Ovary (tissue), 10 donors: ENCODE measurements around the gene HBB. TPM values are rescaled to one million over a fixed set of nuclear protein-coding genes. Genes with fewer than 3 reads are reported as not detected.

Experiments
- DNase-seq, 5 donors: peaks; one replicate each; pipeline ENCODE4 v3.0.0-alpha.2; 2019 to 2020
- H3K27ac ChIP-seq, 2 donors: fragments of 200-600 bp; one replicate each; pipeline versions ENCODE4 v1.5.1 to v1.8.0; 2019 to 2022
- H3K27me3 ChIP-seq: fragments of 200-600 bp; one replicate; pipeline ENCODE4 v1.8.0; 2022
- H3K36me3 ChIP-seq: fragments of 200-600 bp; sonication (generic); one replicate; pipeline ENCODE4 v1.5.1; 2019
- H3K4me1 ChIP-seq: one replicate; pipeline ENCODE4 v1.8.1; 2013; ENCODE audit warnings: mild to moderate bottlenecking, moderate library complexity; ENCODE audit not compliant: insufficient read depth
- H3K4me3 ChIP-seq: fragments of 200-600 bp; sonication (generic); one replicate; pipeline ENCODE4 v1.5.1; 2017
- H3K9me3 ChIP-seq, 2 donors: fragments of 200-600 bp in 1 of 2; sonication (generic) in 1 of 2; one replicate each; pipeline versions ENCODE4 v1.5.1 to v1.8.1; 2013 to 2019; ENCODE audit warnings: mild to moderate bottlenecking in 1 of 2, moderate library complexity in 1 of 2
- CTCF ChIP-seq, 3 donors: fragments of 450-650 bp in 2 of 3; fragments of 200-600 bp in 1 of 3; IDR thresholded peaks; one replicate each; pipeline versions ENCODE4 v1.5.1 to v1.8.0; 2016 to 2022; ENCODE audit warnings: antibody characterized with exemption in 3 of 3, mild to moderate bottlenecking in 1 of 3
- EP300 ChIP-seq: sonication (generic); formaldehyde crosslinking; IDR thresholded peaks from one replicate; pipeline ENCODE4 v1.6.1; 2017; ENCODE audit warnings: antibody characterized with exemption
- POLR2A ChIP-seq: fragments of 450-650 bp; IDR thresholded peaks from one replicate; pipeline ENCODE4 v1.6.1; 2017; ENCODE audit warnings: antibody characterized with exemption, mild to moderate bottlenecking, moderate library complexity
- WGBS, 3 donors: extraction: QIAGEN DNeasy Blood & Tissue Kit in 1 of 3; methylation state at CpG; one replicate each; pipeline versions ENCODE4 v1.1.5 to v1.1.7; 2013 to 2017; 5-methylcytosine and 5-hydroxymethylcytosine counted together
- intact Hi-C, 4 donors: fragments of 100-400 bp; cut with DNase I; formaldehyde crosslinking; loops; one replicate each; pipeline versions ENCODE4 v1.11.0 to v1.15.1; 2022 to 2023
- long read RNA-seq, 3 donors: library from polyadenylated mRNA in 2 of 3; unstranded in 2 of 3; transcript quantifications; one replicate each; pipeline ENCODE4 v2.0.0 and lab custom pipeline, GENCODE V29; 2021 to 2026
- polyA plus RNA-seq, 2 donors: library from polyadenylated mRNA; stranded (reverse); fragments of 200-250 nt in 1 of 2; fragments of 350-450 nt in 1 of 2; fragmentation: Illumina TruSeq in 1 of 2; extraction: RNeasy Lipid Tissue Mini Kit (QIAGEN cat#74804) in 1 of 2; gene quantifications; one replicate each; pipeline ENCODE4 v1.2.3, GENCODE V29; 2013 to 2014
- total RNA-seq, 7 donors: library from RNA; depleted of rRNA in 2 of 7; stranded (reverse); fragments of >200 nt in 2 of 7; fragmentation: NEBNext Ultra II Directional in 3 of 7; extraction: Animal tissue kit (Norgen Biotek cat#: 25700) in 3 of 7; gene quantifications; one replicate each; pipeline versions ENCODE4 v1.1.0 to v1.2.4, GENCODE V29; 2016 to 2023
- donor health status: DM: no; HTN: no; CAD: no; lungs with moderate emphysema.
- donor health status: DM: no; HTN: no; CAD: no.
- donor health status: Bipolar disorder and iron deficiency.
- donor health status: DM: yes; HTN: yes; CAD: no.
- donor health status: DM: no; HTN: no; CAD: no.
- donor health status: DM: yes; HTN: yes; CAD: no.

HBB gene
- total RNA-seq (100 to 1,000 TPM in 4 of 7 donors, 10 to 100 TPM in 2, 1 to 10 TPM in 1; 9.1 to 393 (median 118) TPM), polyA plus RNA-seq (100 to 1,000 TPM in 1 of 2 donors, 10 to 100 TPM in 1; 24.7 to 211 TPM)
- long read RNA-seq, donor 1, result 0 reads
- long read RNA-seq, donor 2, transcript HBB-201 (3 exons, 628 nt), result major isoform, 27 of 30 reads
- long read RNA-seq, donor 2, partial matches to known transcripts, result 0 of 30 reads
- long read RNA-seq, donor 2, other reads (novel, unspliced or antisense), result 0 of 30 reads
- long read RNA-seq, donor 3, partial matches to known transcripts, result 0 of 2 reads
- long read RNA-seq, donor 3, other reads (novel, unspliced or antisense), result 0 of 2 reads

DNA sequence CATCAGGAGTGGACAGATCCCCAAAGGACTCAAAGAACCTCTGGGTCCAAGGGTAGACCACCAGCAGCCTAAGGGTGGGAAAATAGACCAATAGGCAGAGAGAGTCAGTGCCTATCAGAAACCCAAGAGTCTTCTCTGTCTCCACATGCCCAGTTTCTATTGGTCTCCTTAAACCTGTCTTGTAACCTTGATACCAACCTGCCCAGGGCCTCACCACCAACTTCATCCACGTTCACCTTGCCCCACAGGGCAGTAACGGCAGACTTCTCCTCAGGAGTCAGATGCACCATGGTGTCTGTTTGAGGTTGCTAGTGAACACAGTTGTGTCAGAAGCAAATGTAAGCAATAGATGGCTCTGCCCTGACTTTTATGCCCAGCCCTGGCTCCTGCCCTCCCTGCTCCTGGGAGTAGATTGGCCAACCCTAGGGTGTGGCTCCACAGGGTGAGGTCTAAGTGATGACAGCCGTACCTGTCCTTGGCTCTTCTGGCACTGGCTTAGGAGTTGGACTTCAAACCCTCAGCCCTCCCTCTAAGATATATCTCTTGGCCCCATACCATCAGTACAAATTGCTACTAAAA, at the start of gene HBB:
Gene HBB (minus strand): TSS at position 340 of the 579 bp plus-strand sequence. CDS start 50 bp downstream, at position 290.
- H3K9me3 ChIP-seq, result no peaks in the 10 kb centered on the region
- 63 to 73% (median 70%) methylated on average over 3 of the region's 3 CpGs for WGBS, 3 donors
- no peak within 1 kb of the TSS for H3K27ac ChIP-seq
- no peaks in the 10 kb centered on the region for H3K27me3 ChIP-seq
- H3K4me1 ChIP-seq, result no peaks in the 10 kb centered on the region
- H3K36me3 ChIP-seq, result no peaks in the 10 kb centered on the region
- intact Hi-C loops, result no loop called here
- TF ChIP-seq POLR2A (no peak), CTCF (IDR thresholded peaks at IDR 0.05) (no peak), EP300 (no peak)
- no peak within 1 kb of the TSS for H3K4me3 ChIP-seq
- DNase-seq, result no peak

DNA sequence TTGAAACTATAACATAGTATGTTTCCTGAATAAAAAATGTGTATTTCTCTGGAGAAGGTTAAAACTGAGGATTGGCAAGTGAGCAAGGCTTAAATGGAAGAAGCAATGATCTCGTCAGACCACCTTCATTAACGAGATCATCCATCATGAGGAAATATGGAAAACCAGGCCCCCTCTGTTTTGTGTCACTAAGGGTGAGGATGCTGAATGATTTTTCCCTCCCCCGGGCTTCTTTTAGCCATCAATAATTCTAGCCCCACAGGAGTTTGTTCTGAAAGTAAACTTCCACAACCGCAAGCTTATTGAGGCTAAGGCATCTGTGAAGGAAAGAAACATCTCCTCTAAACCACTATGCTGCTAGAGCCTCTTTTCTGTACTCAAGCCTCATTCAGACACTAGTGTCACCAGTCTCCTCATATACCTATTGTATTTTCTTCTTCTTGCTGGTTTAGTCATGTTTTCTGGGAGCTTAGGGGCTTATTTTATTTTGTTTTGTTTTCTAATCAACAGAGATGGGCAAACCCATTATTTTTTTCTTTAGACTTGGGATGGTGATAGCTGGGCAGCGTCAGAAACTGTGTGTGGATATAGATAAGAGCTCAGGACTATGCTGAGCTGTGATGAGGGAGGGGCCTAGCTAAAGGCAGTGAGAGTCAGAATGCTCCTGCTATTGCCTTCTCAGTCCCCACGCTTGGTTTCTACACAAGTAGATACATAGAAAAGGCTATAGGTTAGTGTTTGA, 48.7 kb upstream of the HBB start:
- 68 to 71% (median 70%) methylated on average over 6 of the region's 6 CpGs for WGBS, 3 donors
- intact Hi-C loops, result loop anchor here in 1 of 4 donors (10.0 kb wide), 1 partner anchor 359 kb away; no protein-coding TSS in a partner anchor
- no peaks in the 10 kb centered on the region for H3K4me1 ChIP-seq
- no peak for DNase-seq
- no peaks in the 10 kb centered on the region for H3K27me3 ChIP-seq
- H3K4me3 ChIP-seq, result no peak overlapping the region
- no peak for TF ChIP-seq POLR2A
- TF ChIP-seq CTCF (IDR thresholded peaks at IDR 0.05), result no peak
- TF ChIP-seq EP300, result no peak
- no peaks in the 10 kb centered on the region for H3K9me3 ChIP-seq
- no peak overlapping the region for H3K27ac ChIP-seq
- no peaks in the 10 kb centered on the region for H3K36me3 ChIP-seq

- 74 to 80% (median 79%) methylated on average over 5 of the region's 5 CpGs for WGBS, 3 donors
- DNase-seq, result no peak
Observed at GRCh38 chr11:5274395-5274794, 47.5 kb upstream of the HBB start.

More at GRCh38 chr11:5274395-5274794, 47.5 kb upstream of the HBB start:
- Histone ChIP-seq H3K4me1 (no peaks in the 10 kb centered on the region), H3K27me3 (no peaks in the 10 kb centered on the region), H3K36me3 (no peaks in the 10 kb centered on the region), H3K27ac (no peak overlapping the region), H3K4me3 (no peak overlapping the region), H3K9me3 (no peaks in the 10 kb centered on the region)
- no peak for TF ChIP-seq CTCF (IDR thresholded peaks at IDR 0.05)
- no peak for TF ChIP-seq POLR2A
- TF ChIP-seq EP300, result no peak
- intact Hi-C loops, result loop anchor here in 1 of 4 donors (10.0 kb wide), 1 partner anchor 360 kb away; no protein-coding TSS in a partner anchor
